H9 (cell line): ENCODE results near the gene TBXAS1. TPM values are rescaled to one million over a fixed set of nuclear protein-coding genes. Genes with fewer than 3 reads are reported as not detected.

Experiments used
- DNase-seq: peaks from one replicate; pipeline ENCODE4 v3.0.0-alpha.2; 2017
- H2AFZ ChIP-seq: one replicate; pipeline ENCODE4 v1.6.1; 2013; ENCODE audit warnings: mild to moderate bottlenecking, low read length, control low read depth, moderate library complexity
- H2AK5ac ChIP-seq: 2 replicates; pipeline ENCODE4 v1.6.1; 2013; ENCODE audit warnings: low read length, control low read depth, mixed read lengths; ENCODE audit not compliant: insufficient read length
- H2BK120ac ChIP-seq: one replicate; pipeline ENCODE4 v1.6.1; 2013; ENCODE audit warnings: low read depth, mild to moderate bottlenecking, low read length, control low read depth, inconsistent platforms; ENCODE audit not compliant: poor library complexity, severe bottlenecking
- H2BK12ac ChIP-seq: 2 replicates; pipeline ENCODE4 v1.6.1; 2013; ENCODE audit warnings: low read length, control low read depth, mixed read lengths, low read depth; ENCODE audit not compliant: insufficient read length
- H2BK15ac ChIP-seq: 2 replicates; pipeline ENCODE4 v1.6.1; 2013; ENCODE audit warnings: low read depth, low read length, control low read depth
- H2BK20ac ChIP-seq: one replicate; pipeline ENCODE4 v1.6.1; 2013; ENCODE audit warnings: low read depth, mild to moderate bottlenecking, low read length, control low read depth, inconsistent platforms; ENCODE audit not compliant: poor library complexity, severe bottlenecking
- H2BK5ac ChIP-seq: 2 replicates; pipeline ENCODE4 v1.6.1; 2013; ENCODE audit warnings: low read length, control low read depth, mixed read lengths; ENCODE audit not compliant: insufficient read length
- H3K14ac ChIP-seq: 2 replicates; pipeline ENCODE4 v1.6.1; 2013; ENCODE audit warnings: low read length, control low read depth; ENCODE audit not compliant: insufficient read depth
- H3K18ac ChIP-seq: 2 replicates; pipeline ENCODE4 v1.6.1; 2013; ENCODE audit warnings: low read depth, mild to moderate bottlenecking, mixed read lengths, low read length, control low read depth; ENCODE audit not compliant: insufficient read length
- H3K23ac ChIP-seq: 2 replicates; pipeline ENCODE4 v1.6.1; 2013; ENCODE audit warnings: low read length, control low read depth, mixed read lengths, low read depth; ENCODE audit not compliant: insufficient read length
- H3K23me2 ChIP-seq: 2 replicates; pipeline ENCODE4 v1.6.1; 2013; ENCODE audit warnings: low read depth, mild to moderate bottlenecking, mixed read lengths, low read length, control low read depth; ENCODE audit not compliant: insufficient read length, poor library complexity, severe bottlenecking
- H3K27ac ChIP-seq: 2 replicates; pipeline ENCODE4 v1.5.1; 2013; ENCODE audit warnings: low read length, control low read depth, mixed read lengths, low read depth; ENCODE audit not compliant: insufficient read length
- H3K27me3 ChIP-seq: 2 replicates; pipeline ENCODE4 v1.6.1; 2013; ENCODE audit warnings: low read length, control low read depth, inconsistent platforms; ENCODE audit not compliant: insufficient read depth
- H3K4ac ChIP-seq: 2 replicates; pipeline ENCODE4 v1.6.1; 2013; ENCODE audit warnings: low read depth, mild to moderate bottlenecking, control low read depth, inconsistent platforms, low read length, moderate library complexity
- H3K4me1 ChIP-seq: 2 replicates; pipeline ENCODE4 v1.6.1; 2013; ENCODE audit warnings: low read length, control low read depth, inconsistent platforms; ENCODE audit not compliant: insufficient read depth
- H3K4me2 ChIP-seq: 2 replicates; pipeline ENCODE4 v1.6.1; 2013; ENCODE audit warnings: low read length, control low read depth, mixed read lengths; ENCODE audit not compliant: insufficient read length, insufficient read depth
- H3K56ac ChIP-seq: 2 replicates; pipeline ENCODE4 v1.6.1; 2013; ENCODE audit warnings: low read depth, mild to moderate bottlenecking, mixed read lengths, low read length, control low read depth; ENCODE audit not compliant: insufficient read length
- H3K79me1 ChIP-seq: 2 replicates; pipeline ENCODE4 v1.6.1; 2013; ENCODE audit warnings: low read depth, mild to moderate bottlenecking, moderate library complexity, low read length, control low read depth, inconsistent platforms; ENCODE audit not compliant: insufficient read depth, poor library complexity, severe bottlenecking
- H3K79me2 ChIP-seq: 2 replicates; pipeline ENCODE4 v1.6.1; 2013; ENCODE audit warnings: low read length, control low read depth, inconsistent platforms; ENCODE audit not compliant: insufficient read depth
- H3K9ac ChIP-seq: 2 replicates; pipeline ENCODE4 v1.6.1; 2013; ENCODE audit warnings: low read length, control low read depth, mixed read lengths; ENCODE audit not compliant: insufficient read length; ENCODE audit errors: extremely low read depth
- H3K9me3 ChIP-seq: one replicate; pipeline ENCODE4 v1.6.1; 2013; ENCODE audit warnings: low read depth, low read length, inconsistent platforms; ENCODE audit not compliant: control insufficient read depth
- H3T11ph ChIP-seq: one replicate; pipeline ENCODE4 v1.6.1; 2013; ENCODE audit warnings: mild to moderate bottlenecking, low read length, control low read depth, inconsistent platforms
- H4K20me1 ChIP-seq: one replicate; pipeline ENCODE4 v1.6.1; 2013; ENCODE audit not compliant: control insufficient read depth, insufficient read length, insufficient read depth
- H4K5ac ChIP-seq: 2 replicates; pipeline ENCODE4 v1.6.1; 2013; ENCODE audit warnings: low read depth, mild to moderate bottlenecking, mixed read lengths, low read length, control low read depth; ENCODE audit not compliant: insufficient read length
- H4K8ac ChIP-seq: replicated peaks from 2 replicates; pipeline ENCODE4 v1.6.1; 2013; ENCODE audit warnings: low read length, control low read depth, mixed read lengths, low read depth; ENCODE audit not compliant: insufficient read length
- H4K91ac ChIP-seq: 2 replicates; pipeline ENCODE4 v1.6.1; 2013; ENCODE audit warnings: low read depth, mild to moderate bottlenecking, moderate library complexity, mixed read lengths, low read length, control low read depth; ENCODE audit not compliant: insufficient read length
- H3K27ac Mint-ChIP-seq, 3 experiments: 2 replicates in 2 of 3; 3 replicates in 1 of 3; pipeline ENCODE4 v1.8.0; 2020 to 2021; ENCODE audit warnings: mixed read lengths in 3 of 3, mild to moderate bottlenecking in 1 of 3, moderate library complexity in 1 of 3
- H3K27me3 Mint-ChIP-seq: 2 replicates; pipeline ENCODE4 v1.8.0; 2021; ENCODE audit warnings: low read depth, mild to moderate bottlenecking, moderate library complexity, mixed read lengths
- H3K36me3 Mint-ChIP-seq, 3 experiments: 2 replicates in 2 of 3; 3 replicates in 1 of 3; pipeline ENCODE4 v1.8.0; 2020 to 2021; ENCODE audit warnings: low read depth in 3 of 3, mixed read lengths in 3 of 3; ENCODE audit not compliant: insufficient read depth in 1 of 3
- H3K4me1 Mint-ChIP-seq, 2 experiments: 2 replicates each; pipeline ENCODE4 v1.8.0; 2020; ENCODE audit warnings: mixed read lengths in 2 of 2
- H3K4me3 Mint-ChIP-seq, 2 experiments: 2 replicates in 1 of 2; 3 replicates in 1 of 2; pipeline ENCODE4 v1.8.0; 2020 to 2021; ENCODE audit warnings: mild to moderate bottlenecking in 2 of 2, mixed read lengths in 2 of 2, moderate library complexity in 1 of 2
- H3K9me3 Mint-ChIP-seq, 2 experiments: 2 replicates in 1 of 2; 3 replicates in 1 of 2; pipeline ENCODE4 v1.8.0; 2020; ENCODE audit warnings: mild to moderate bottlenecking in 2 of 2, mixed read lengths in 2 of 2, moderate library complexity in 1 of 2
- WGBS: extraction: QIAGEN DNeasy Blood & Tissue Kit; methylation state at CpG from one replicate; pipeline ENCODE4 v1.1.7; 2013; ENCODE audit warnings: missing lambda C conversion rate, low lambda C conversion rate, mixed read lengths; ENCODE audit not compliant: insufficient read length; ENCODE audit errors: extremely low coverage; 5-methylcytosine and 5-hydroxymethylcytosine counted together
- total RNA-seq: library from RNA; stranded (reverse); gene quantifications from 2 replicates; pipeline ENCODE4 v1.2.1, GENCODE V29; 2021
- TF ChIP-seq, protein P1 (sequence below): fragments of 200-600 bp; sonication (generic); conservative IDR thresholded peaks from 3 replicates; pipeline ENCODE4 v1.8.0; 2021; ENCODE audit warnings: antibody characterized with exemption, mild to moderate bottlenecking

TBXAS1 gene
- total RNA-seq, 1 experiment from 2014 or later = 0.39 TPM

DNA sequence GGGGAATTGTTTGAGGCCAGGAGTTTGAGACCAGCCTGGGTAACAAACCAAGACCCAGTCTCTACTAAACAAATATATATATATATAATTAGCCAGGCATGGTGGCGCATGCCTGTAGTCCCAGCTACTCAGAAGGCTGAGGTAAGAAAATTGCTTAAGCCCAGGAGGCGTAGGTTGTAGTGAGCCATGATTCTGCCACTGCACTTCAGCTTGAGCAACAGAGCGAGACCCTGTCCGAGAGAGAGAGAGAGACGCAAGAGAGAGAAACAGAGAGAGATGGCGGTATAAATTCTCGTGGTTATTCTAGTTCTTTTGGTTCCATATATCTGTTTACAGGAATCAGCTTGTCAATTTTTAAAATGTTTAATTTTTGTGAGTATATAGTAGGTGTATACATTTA, 94.0 kb downstream of the TBXAS1 start:
- no peak overlapping the region for H2BK15ac ChIP-seq
- H3T11ph ChIP-seq = no peak overlapping the region
- H2AK5ac ChIP-seq = no peak overlapping the region
- Mint-ChIP-seq H3K9me3 (no peaks in the 10 kb centered on the region; a peak in 1 of 5 replicates), H3K27me3 (no peaks in the 10 kb centered on the region; the same call in none of the 2 replicates), H3K4me1 (peaks cover 2 to 6% of the 10 kb centered on the region in 2 experiments), H3K36me3 (no peaks in the 10 kb centered on the region), H3K27ac (no peak overlapping the region), H3K4me3 (no peak overlapping the region)
- no peak overlapping the region for H2BK5ac ChIP-seq
- H2BK12ac ChIP-seq = no peak overlapping the region
- H3K56ac ChIP-seq = no peak overlapping the region
- no peak overlapping the region for H4K8ac ChIP-seq
- DNase-seq = no peak
- H3K4ac ChIP-seq = no peak overlapping the region
- H3K23ac ChIP-seq = no peak overlapping the region
- no peak overlapping the region for H3K4me2 ChIP-seq
- H2BK20ac ChIP-seq = no peak overlapping the region
- no peaks in the 10 kb centered on the region for H3K9me3 ChIP-seq
- H3K27me3 ChIP-seq = no peaks in the 10 kb centered on the region
- H3K18ac ChIP-seq = no peak overlapping the region
- H3K79me1 ChIP-seq = no peaks in the 10 kb centered on the region
- no peak overlapping the region for H2AFZ ChIP-seq
- TF ChIP-seq, protein P1, sequence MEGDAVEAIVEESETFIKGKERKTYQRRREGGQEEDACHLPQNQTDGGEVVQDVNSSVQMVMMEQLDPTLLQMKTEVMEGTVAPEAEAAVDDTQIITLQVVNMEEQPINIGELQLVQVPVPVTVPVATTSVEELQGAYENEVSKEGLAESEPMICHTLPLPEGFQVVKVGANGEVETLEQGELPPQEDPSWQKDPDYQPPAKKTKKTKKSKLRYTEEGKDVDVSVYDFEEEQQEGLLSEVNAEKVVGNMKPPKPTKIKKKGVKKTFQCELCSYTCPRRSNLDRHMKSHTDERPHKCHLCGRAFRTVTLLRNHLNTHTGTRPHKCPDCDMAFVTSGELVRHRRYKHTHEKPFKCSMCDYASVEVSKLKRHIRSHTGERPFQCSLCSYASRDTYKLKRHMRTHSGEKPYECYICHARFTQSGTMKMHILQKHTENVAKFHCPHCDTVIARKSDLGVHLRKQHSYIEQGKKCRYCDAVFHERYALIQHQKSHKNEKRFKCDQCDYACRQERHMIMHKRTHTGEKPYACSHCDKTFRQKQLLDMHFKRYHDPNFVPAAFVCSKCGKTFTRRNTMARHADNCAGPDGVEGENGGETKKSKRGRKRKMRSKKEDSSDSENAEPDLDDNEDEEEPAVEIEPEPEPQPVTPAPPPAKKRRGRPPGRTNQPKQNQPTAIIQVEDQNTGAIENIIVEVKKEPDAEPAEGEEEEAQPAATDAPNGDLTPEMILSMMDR = no peak
- WGBS = no CpG with 5 or more reads among the region's 7 CpGs
- no peaks in the 10 kb centered on the region for H3K79me2 ChIP-seq
- H3K4me1 ChIP-seq = no peaks in the 10 kb centered on the region
- H4K5ac ChIP-seq = no peak overlapping the region
- H3K14ac ChIP-seq = no peak overlapping the region
- no peak overlapping the region for H3K9ac ChIP-seq
- H3K23me2 ChIP-seq = no peaks in the 10 kb centered on the region
- H3K27ac ChIP-seq = no peak overlapping the region
- no peak overlapping the region for H2BK120ac ChIP-seq
- H4K91ac ChIP-seq = no peak overlapping the region
- no peaks in the 10 kb centered on the region for H4K20me1 ChIP-seq
